Fibroblast of pulmonary artery (primary cell): ENCODE data around the gene PRF1.

Experiments
- DNase-seq: peaks from one replicate; pipeline ENCODE4 v3.0.0-alpha.2; 2010; ENCODE audit warnings: low read depth
- H3K4me3 ChIP-seq: replicated peaks from 2 replicates; pipeline ENCODE4 v1.5.1; 2011; ENCODE audit warnings: low read depth, mild to moderate bottlenecking, control low read depth, low read length, moderate library complexity
- CTCF ChIP-seq: IDR thresholded peaks from 2 replicates; pipeline ENCODE4 v1.5.1; 2011; ENCODE audit warnings: mild to moderate bottlenecking, control low read depth, low read length, inconsistent platforms; ENCODE audit errors: missing control alignments

PRF1 gene

GRCh38 chr10:70558295-70558694, 44.2 kb downstream of the PRF1 start:
- no peak for DNase-seq
- no peak for TF ChIP-seq CTCF
- H3K4me3 ChIP-seq: no peak overlapping the region

GRCh38 chr10:70557876-70558275, 44.7 kb downstream of the PRF1 start:
- no peak for DNase-seq
- no peak overlapping the region for H3K4me3 ChIP-seq
- no peak for TF ChIP-seq CTCF

GRCh38 chr10:70557086-70557845, 45.3 kb downstream of the PRF1 start:
- no peak overlapping the region for H3K4me3 ChIP-seq
- no peak for DNase-seq
- TF ChIP-seq CTCF: no peak

- no peak for DNase-seq
- no peak for TF ChIP-seq CTCF
- H3K4me3 ChIP-seq: no peak overlapping the region
Observed at GRCh38 chr10:70555371-70555770, 47.2 kb downstream of the PRF1 start.

- TF ChIP-seq CTCF: no peak
- no peak overlapping the region for H3K4me3 ChIP-seq
Observed at GRCh38 chr10:70552586-70552985, 50.0 kb downstream of the PRF1 start.

GRCh38 chr10:70551971-70552422, 50.5 kb downstream of the PRF1 start:
- H3K4me3 ChIP-seq: no peak overlapping the region
- TF ChIP-seq CTCF: no peak
- peak; percentile 96 for DNase-seq

More at GRCh38 chr10:70552586-70552985, 50.0 kb downstream of the PRF1 start:
- no peak for DNase-seq

- no peak overlapping the region for H3K4me3 ChIP-seq
- no peak for TF ChIP-seq CTCF
- DNase-seq: no peak
Observed at GRCh38 chr10:70551466-70551865, 51.1 kb downstream of the PRF1 start.
